ENCODE results near the gene DBNDD2.

Gene DBNDD2

DNA sequence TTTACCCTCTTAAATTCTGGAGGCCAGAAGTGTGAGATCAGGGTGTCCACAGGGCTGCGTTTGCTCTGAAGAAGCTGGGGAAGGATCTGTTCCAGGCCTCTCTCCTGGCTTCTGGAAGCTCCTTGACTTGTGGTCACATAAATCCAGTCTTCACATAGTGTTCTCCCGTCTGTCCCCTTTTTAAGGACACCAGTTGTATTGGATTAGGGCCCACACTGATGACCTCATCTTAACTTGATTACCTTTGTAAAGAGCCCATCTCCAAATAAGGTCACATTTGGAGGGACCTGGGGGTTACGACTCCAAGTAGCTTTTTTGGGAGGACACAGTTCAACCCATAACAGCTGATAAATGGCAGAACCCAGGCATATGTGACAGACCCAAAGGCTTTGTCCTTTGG is 41.4 kb downstream of the DBNDD2 start:
- peak overlapping the region; percentile 48 for H2BK120ac ChIP-seq (ENCODE audit: insufficient read depth, low read length, poor library complexity)
- H3K27ac ChIP-seq (ENCODE audit: low read depth, low read length) = no peak overlapping the region
- no peak for DNase-seq
- no peak overlapping the region for H2AFZ ChIP-seq (ENCODE audit: insufficient read depth, low read length, poor library complexity)
- H2BK5ac ChIP-seq (ENCODE audit: low read depth, low read length, poor library complexity) = peak overlapping the region; percentile 39
- no peak overlapping the region for H3K4me3 ChIP-seq (ENCODE audit: low read depth, low read length)
- no peaks in the 10 kb centered on the region for H3K27me3 ChIP-seq (ENCODE audit: insufficient read depth, low read length)
- peaks cover 4% of the 10 kb centered on the region for H3K9me3 ChIP-seq (ENCODE audit: insufficient read depth, low read depth, low read length)
- H2AK5ac ChIP-seq (ENCODE audit: low read length) = no peak overlapping the region
- no peaks in the 10 kb centered on the region for H3K36me3 ChIP-seq (ENCODE audit: control insufficient read depth in 1 of 2, insufficient read depth in 2 of 2, low read length in 2 of 2)
- H4K12ac ChIP-seq (ENCODE audit: low read depth, low read length) = no peak overlapping the region
- peaks cover 8% of the 10 kb centered on the region for H3K79me1 ChIP-seq (ENCODE audit: low read length)
- no peak overlapping the region for H4K8ac ChIP-seq (ENCODE audit: low read depth, low read length)
- peaks cover 21 to 22% of the 10 kb centered on the region in 2 experiments for H3K4me1 ChIP-seq (ENCODE audit: control insufficient read depth in 1 of 2, insufficient read depth in 2 of 2, low read length in 2 of 2)
- no peak overlapping the region for H3K18ac ChIP-seq (ENCODE audit: low read length)
- no peak overlapping the region for H3K9ac ChIP-seq (ENCODE audit: low read length)
- H3K4ac ChIP-seq (ENCODE audit: low read depth, low read length) = no peak overlapping the region
- H3K23ac ChIP-seq (ENCODE audit: low read length) = no peak overlapping the region
- H2BK12ac ChIP-seq (ENCODE audit: low read length) = peak overlapping the region; percentile 69
- peak overlapping the region; percentile 41 for H4K91ac ChIP-seq (ENCODE audit: low read depth, low read length)
- H3K14ac ChIP-seq (ENCODE audit: low read length) = no peak overlapping the region
- no peak overlapping the region for H3K4me2 ChIP-seq (ENCODE audit: low read length)
- H3K79me2 ChIP-seq (ENCODE audit: control insufficient read depth, insufficient read depth, low read length, poor library complexity) = no peaks in the 10 kb centered on the region
- WGBS (ENCODE audit: extremely low coverage, insufficient coverage, insufficient read length) = no CpG with 5 or more reads among the region's 3 CpGs

DNA sequence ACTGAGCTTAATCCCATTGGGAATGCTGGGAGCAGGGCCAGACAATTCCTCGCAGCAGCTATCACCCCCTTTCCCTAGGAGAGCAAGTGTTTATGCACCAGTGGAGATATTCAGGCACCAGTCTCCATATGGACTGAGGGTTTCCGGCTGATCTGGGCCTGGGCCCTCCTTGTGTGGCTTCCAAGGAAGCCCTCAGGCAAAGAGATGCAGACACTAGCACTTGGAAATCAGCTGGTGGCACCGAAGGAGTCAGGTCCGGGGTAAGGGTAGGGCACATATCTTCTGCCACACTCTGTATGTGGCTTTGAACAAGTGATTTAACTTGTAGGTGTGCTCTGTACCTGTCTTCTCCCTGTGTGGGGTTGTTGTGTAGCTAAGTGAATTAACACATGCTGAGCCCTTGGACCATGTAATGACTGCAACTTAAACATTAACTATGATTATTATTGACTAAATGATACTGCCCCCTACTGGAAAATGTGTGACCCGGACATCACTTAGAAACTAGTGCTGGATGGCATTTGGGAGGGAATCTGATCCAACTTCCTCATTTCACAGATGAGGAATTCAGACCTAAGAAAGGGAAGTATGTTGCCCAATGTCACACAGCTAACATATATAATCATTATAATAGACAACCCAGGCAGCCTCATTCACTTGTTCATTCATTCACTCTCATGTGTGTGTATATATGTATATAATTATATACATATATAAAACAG is 42.2 kb downstream of the DBNDD2 start:
- Histone ChIP-seq H2BK12ac (ENCODE audit: low read length) (no peak overlapping the region), H3K79me1 (ENCODE audit: low read length) (peaks cover 6% of the 10 kb centered on the region), H3K79me2 (ENCODE audit: control insufficient read depth, insufficient read depth, low read length, poor library complexity) (no peaks in the 10 kb centered on the region), H3K4me2 (ENCODE audit: low read length) (no peak overlapping the region), H4K12ac (ENCODE audit: low read depth, low read length) (peak overlapping the region; percentile 22), H3K27me3 (ENCODE audit: insufficient read depth, low read length) (no peaks in the 10 kb centered on the region), H4K91ac (ENCODE audit: low read depth, low read length) (no peak overlapping the region), H2AFZ (ENCODE audit: insufficient read depth, low read length, poor library complexity) (no peak overlapping the region), H3K36me3 (ENCODE audit: control insufficient read depth in 1 of 2, insufficient read depth in 2 of 2, low read length in 2 of 2) (no peaks in the 10 kb centered on the region), H3K27ac (ENCODE audit: low read depth, low read length) (no peak overlapping the region), H3K4ac (ENCODE audit: low read depth, low read length) (no peak overlapping the region), H3K4me1 (ENCODE audit: control insufficient read depth in 1 of 2, insufficient read depth in 2 of 2, low read length in 2 of 2) (peaks cover 19 to 20% of the 10 kb centered on the region in 2 experiments), H3K23ac (ENCODE audit: low read length) (no peak overlapping the region), H2BK120ac (ENCODE audit: insufficient read depth, low read length, poor library complexity) (no peak overlapping the region), H4K8ac (ENCODE audit: low read depth, low read length) (no peak overlapping the region), H3K9me3 (ENCODE audit: insufficient read depth, low read depth, low read length) (peaks cover 4% of the 10 kb centered on the region), H3K4me3 (ENCODE audit: low read depth, low read length) (no peak overlapping the region), H3K9ac (ENCODE audit: low read length) (no peak overlapping the region), H3K18ac (ENCODE audit: low read length) (no peak overlapping the region), H2AK5ac (ENCODE audit: low read length) (no peak overlapping the region), H3K14ac (ENCODE audit: low read length) (no peak overlapping the region), H2BK5ac (ENCODE audit: low read depth, low read length, poor library complexity) (no peak overlapping the region)
- peak; percentile 23 to 77 for DNase-seq
- WGBS (ENCODE audit: extremely low coverage, insufficient coverage, insufficient read length) = no CpG with 5 or more reads among the region's 5 CpGs

DNA sequence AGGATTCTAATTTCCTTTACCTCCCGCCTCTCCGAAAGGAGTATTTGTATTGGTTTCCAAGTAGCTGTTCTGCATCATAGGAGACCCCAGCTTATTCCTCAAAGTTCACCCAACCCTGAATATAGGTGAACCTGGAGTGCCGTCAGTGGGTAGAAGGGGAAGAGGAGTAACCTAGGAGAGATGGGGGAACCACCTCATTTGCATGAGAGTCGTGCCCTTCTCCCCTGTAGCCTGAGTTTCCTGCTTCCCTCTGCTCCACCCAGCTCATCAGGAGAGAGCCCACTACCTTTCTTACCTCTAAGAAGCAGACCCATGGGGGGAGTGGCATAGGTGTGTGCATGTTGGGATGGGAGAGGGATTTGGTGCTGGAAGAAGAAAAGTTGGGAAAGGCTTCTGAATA is 44.1 kb downstream of the DBNDD2 start:
- Histone ChIP-seq H4K8ac (ENCODE audit: low read depth, low read length) (no peak overlapping the region), H2AK5ac (ENCODE audit: low read length) (no peak overlapping the region), H3K4me1 (ENCODE audit: control insufficient read depth in 1 of 2, insufficient read depth in 2 of 2, low read length in 2 of 2) (peaks cover 13 to 14% of the 10 kb centered on the region in 2 experiments), H3K4ac (ENCODE audit: low read depth, low read length) (no peak overlapping the region), H3K23ac (ENCODE audit: low read length) (no peak overlapping the region), H3K36me3 (ENCODE audit: control insufficient read depth in 1 of 2, insufficient read depth in 2 of 2, low read length in 2 of 2) (no peaks in the 10 kb centered on the region), H3K27ac (ENCODE audit: low read depth, low read length) (no peak overlapping the region), H2BK120ac (ENCODE audit: insufficient read depth, low read length, poor library complexity) (no peak overlapping the region), H3K79me2 (ENCODE audit: control insufficient read depth, insufficient read depth, low read length, poor library complexity) (no peaks in the 10 kb centered on the region), H3K9me3 (ENCODE audit: insufficient read depth, low read depth, low read length) (peaks cover 4% of the 10 kb centered on the region), H3K79me1 (ENCODE audit: low read length) (peaks cover 3% of the 10 kb centered on the region), H4K91ac (ENCODE audit: low read depth, low read length) (no peak overlapping the region), H3K14ac (ENCODE audit: low read length) (no peak overlapping the region), H2AFZ (ENCODE audit: insufficient read depth, low read length, poor library complexity) (no peak overlapping the region), H2BK12ac (ENCODE audit: low read length) (no peak overlapping the region), H3K18ac (ENCODE audit: low read length) (no peak overlapping the region), H3K9ac (ENCODE audit: low read length) (no peak overlapping the region), H3K27me3 (ENCODE audit: insufficient read depth, low read length) (no peaks in the 10 kb centered on the region), H3K4me2 (ENCODE audit: low read length) (no peak overlapping the region), H2BK5ac (ENCODE audit: low read depth, low read length, poor library complexity) (no peak overlapping the region), H3K4me3 (ENCODE audit: low read depth, low read length) (no peak overlapping the region), H4K12ac (ENCODE audit: low read depth, low read length) (no peak overlapping the region)
- no CpG with 5 or more reads among the region's 4 CpGs for WGBS (ENCODE audit: extremely low coverage, insufficient coverage, insufficient read length)
- no peak for DNase-seq

DNA sequence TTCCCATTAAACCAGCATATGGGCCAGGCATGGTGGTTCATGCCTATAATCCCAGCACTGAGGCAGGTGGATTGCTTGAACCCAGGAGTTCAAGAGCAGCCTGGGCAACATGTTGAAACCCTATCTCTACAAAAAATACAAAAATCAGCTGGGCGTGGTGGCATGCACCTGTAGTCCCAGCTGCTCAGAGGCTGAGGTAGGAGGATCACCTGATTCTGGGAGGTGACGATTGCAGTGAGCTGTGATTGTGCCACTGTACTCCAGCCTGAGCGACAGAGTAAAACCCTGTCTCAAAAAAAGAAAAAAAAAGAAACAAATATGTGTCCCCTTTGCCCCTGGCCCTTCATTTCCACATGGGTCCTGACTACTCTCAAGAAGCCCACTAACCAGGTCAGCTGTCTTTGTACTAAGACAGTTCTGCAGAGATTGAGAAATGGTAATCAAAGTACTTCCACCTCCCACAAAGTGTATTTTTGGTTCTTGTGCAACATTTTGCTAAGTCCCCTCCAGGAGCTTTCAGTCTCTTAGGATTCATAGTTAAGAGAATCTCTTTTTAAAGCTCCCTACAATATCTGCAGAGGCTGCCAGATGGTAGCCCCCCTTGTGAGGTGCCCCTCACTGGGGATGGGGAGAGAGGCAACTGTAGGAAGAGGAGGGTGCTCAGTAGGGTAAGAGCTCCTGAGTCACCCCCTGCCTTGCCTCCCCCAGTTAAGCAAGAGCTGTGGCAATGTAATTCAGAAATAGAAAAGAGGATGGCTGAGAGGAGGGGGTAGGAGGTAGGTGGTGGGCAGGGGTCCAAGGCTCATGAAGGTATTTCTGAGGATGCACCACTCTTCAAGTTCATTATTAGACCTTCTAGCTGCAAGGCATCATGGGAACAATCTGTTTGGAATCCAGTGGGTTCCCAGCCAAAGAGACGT is 44.9 kb downstream of the DBNDD2 start:
- Histone ChIP-seq H3K14ac (ENCODE audit: low read length) (no peak overlapping the region), H2AFZ (ENCODE audit: insufficient read depth, low read length, poor library complexity) (no peak overlapping the region), H3K4me1 (ENCODE audit: control insufficient read depth in 1 of 2, insufficient read depth in 2 of 2, low read length in 2 of 2) (peaks cover 5 to 11% of the 10 kb centered on the region in 2 experiments), H3K36me3 (ENCODE audit: control insufficient read depth in 1 of 2, insufficient read depth in 2 of 2, low read length in 2 of 2) (no peaks in the 10 kb centered on the region), H2AK5ac (ENCODE audit: low read length) (no peak overlapping the region), H2BK5ac (ENCODE audit: low read depth, low read length, poor library complexity) (no peak overlapping the region), H4K12ac (ENCODE audit: low read depth, low read length) (no peak overlapping the region), H3K79me1 (ENCODE audit: low read length) (peaks cover 3% of the 10 kb centered on the region), H2BK12ac (ENCODE audit: low read length) (no peak overlapping the region), H2BK120ac (ENCODE audit: insufficient read depth, low read length, poor library complexity) (no peak overlapping the region), H4K8ac (ENCODE audit: low read depth, low read length) (no peak overlapping the region), H3K18ac (ENCODE audit: low read length) (no peak overlapping the region), H3K27ac (ENCODE audit: low read depth, low read length) (no peak overlapping the region), H3K9ac (ENCODE audit: low read length) (no peak overlapping the region), H3K79me2 (ENCODE audit: control insufficient read depth, insufficient read depth, low read length, poor library complexity) (no peaks in the 10 kb centered on the region), H3K23ac (ENCODE audit: low read length) (no peak overlapping the region), H4K91ac (ENCODE audit: low read depth, low read length) (no peak overlapping the region), H3K9me3 (ENCODE audit: insufficient read depth, low read depth, low read length) (peaks cover 1% of the 10 kb centered on the region), H3K4ac (ENCODE audit: low read depth, low read length) (no peak overlapping the region), H3K4me2 (ENCODE audit: low read length) (no peak overlapping the region), H3K4me3 (ENCODE audit: low read depth, low read length) (peak overlapping the region; percentile 10), H3K27me3 (ENCODE audit: insufficient read depth, low read length) (no peaks in the 10 kb centered on the region)
- DNase-seq = no peak
- WGBS (ENCODE audit: extremely low coverage, insufficient coverage, insufficient read length) = no CpG with 5 or more reads among the region's 4 CpGs

All from trophoblast cell (in vitro differentiated cells and primary cell).